Heart left ventricle (tissue), 16 donors: ENCODE data around the gene AKR1C3. TPM values are rescaled to one million over a fixed set of nuclear protein-coding genes. Genes with fewer than 3 reads are reported as not detected.

Source experiments
- ATAC-seq, 4 donors: fragments of 200-7000 bp; cut with Tn5 transposase; one replicate each; pipeline ENCODE4 v1.9.1; 2020 to 2022; ENCODE audit warnings: moderate library complexity in 4 of 4, mild to moderate bottlenecking in 3 of 4, moderate number of reproducible peaks in 1 of 4
- DNase-seq, 5 donors: peaks; one replicate each; pipeline ENCODE4 v3.0.0-alpha.2; 2020
- H3K27ac ChIP-seq, 12 donors: fragments of 200-600 bp; sonication (generic) in 4 of 12; one replicate each; pipeline versions ENCODE4 v1.5.0 to v1.8.0; 2016 to 2022; ENCODE audit warnings: mild to moderate bottlenecking in 2 of 12
- H3K27me3 ChIP-seq, 9 donors: fragments of 200-600 bp; sonication (generic) in 2 of 9; one replicate each; pipeline versions ENCODE4 v1.5.1 to v1.8.0; 2016 to 2022; ENCODE audit warnings: mild to moderate bottlenecking in 3 of 9
- H3K36me3 ChIP-seq, 9 donors: fragments of 200-600 bp; sonication (generic) in 2 of 9; one replicate each; pipeline versions ENCODE4 v1.5.0 to v1.8.0; 2018 to 2022; ENCODE audit warnings: mild to moderate bottlenecking in 2 of 9
- H3K4me1 ChIP-seq, 12 donors: fragments of 200-600 bp; sonication (generic) in 4 of 12; one replicate each; pipeline versions ENCODE4 v1.5.0 to v1.8.0; 2016 to 2022; ENCODE audit warnings: mild to moderate bottlenecking in 3 of 12
- H3K4me3 ChIP-seq, 12 donors: fragments of 200-600 bp; sonication (generic) in 4 of 12; one replicate each; pipeline versions ENCODE4 v1.5.0 to v1.8.0; 2017 to 2022; ENCODE audit warnings: mild to moderate bottlenecking in 9 of 12, moderate library complexity in 4 of 12
- H3K9me3 ChIP-seq, 12 donors: fragments of 200-600 bp; sonication (generic) in 4 of 12; one replicate each; pipeline versions ENCODE4 v1.5.0 to v1.8.0; 2016 to 2022; ENCODE audit warnings: mild to moderate bottlenecking in 1 of 12
- POLR2A ChIP-seq, 2 donors: fragments of 450-650 bp; IDR thresholded peaks; one replicate each; pipeline ENCODE4 v1.6.1; 2017; ENCODE audit warnings: antibody characterized with exemption in 2 of 2, mild to moderate bottlenecking in 2 of 2, moderate library complexity in 2 of 2
- WGBS, 4 donors: extraction: QIAGEN DNeasy Blood & Tissue Kit in 2 of 4; methylation state at CpG; one replicate each; pipeline versions ENCODE4 v1.1.5 to v1.1.7; 2013 to 2018; 5-methylcytosine and 5-hydroxymethylcytosine counted together
- intact Hi-C, 10 donors: fragments of 100-400 bp; cut with DNase I; formaldehyde crosslinking; loops; one replicate each; pipeline versions ENCODE4 v1.11.1 to v1.14.2; 2022
- polyA plus RNA-seq, 2 donors: library from polyadenylated mRNA; stranded (reverse); fragments of 200-250 nt; gene quantifications; one replicate each; pipeline ENCODE4 v1.2.3, GENCODE V29; 2013
- total RNA-seq, 9 donors: library from RNA; depleted of rRNA in 2 of 9; stranded (reverse); fragments of >200 nt in 2 of 9; fragmentation: NEBNext Ultra II Directional in 3 of 9; extraction: Animal tissue kit (Norgen Biotek cat#: 25700) in 3 of 9; gene quantifications; one replicate each; pipeline versions ENCODE4 v1.1.0 to v1.2.4, GENCODE V29; 2016 to 2023
- TF ChIP-seq, protein P1 (sequence below), 12 donors: fragments of 200-600 bp; sonication (generic) in 4 of 12; IDR thresholded peaks; one replicate each; pipeline versions ENCODE4 v1.5.0 to v1.8.0; 2018 to 2022; ENCODE audit warnings: antibody characterized with exemption in 12 of 12, mild to moderate bottlenecking in 5 of 12
- donor health status: ischemic (EF 13 %, LVEDD 7.1; RV severe dilation, severe dysfunction).
- donor health status: healthy with polysubstance abuse.
- donor health status: DM: no; HTN: yes; CAD: no.
- donor health status: DM: no; HTN: no; CAD: no.
- donor health status: ischemic (EF 25% LVEDD 6.9; RV normal size, moderate dysfunction).
- donor health status: ischemic (EF 25% LVEDD 5.7; RV mildly dilated, moderate dysfunction).
- donor health status: healthy.
- donor health status: DM: yes; HTN: yes; CAD: no.
- donor health status: ischemic (EF 35%, LVEDD 5.7; RV mildly dilated, moderate dysfunction).
- donor health status: nonischemic (EF 11% LVEDD 7.7; RV severe dilation, severe dysfunction).
- donor health status: DM: yes; HTN: yes; CAD: no.
- donor health status: PGD.
- donor health status: ischemic (EF 29% LVEDD 5.4; RV normal size, mild dysfunction).
- donor health status: nonischemic (EF 23%, LVEDD 6.1; RV moderate dilation, normal function).

The AKR1C3 gene
- total and polyA plus RNA-seq, 11 donors = 13.9 to 25.1 (median 21.1) TPM

DNA sequence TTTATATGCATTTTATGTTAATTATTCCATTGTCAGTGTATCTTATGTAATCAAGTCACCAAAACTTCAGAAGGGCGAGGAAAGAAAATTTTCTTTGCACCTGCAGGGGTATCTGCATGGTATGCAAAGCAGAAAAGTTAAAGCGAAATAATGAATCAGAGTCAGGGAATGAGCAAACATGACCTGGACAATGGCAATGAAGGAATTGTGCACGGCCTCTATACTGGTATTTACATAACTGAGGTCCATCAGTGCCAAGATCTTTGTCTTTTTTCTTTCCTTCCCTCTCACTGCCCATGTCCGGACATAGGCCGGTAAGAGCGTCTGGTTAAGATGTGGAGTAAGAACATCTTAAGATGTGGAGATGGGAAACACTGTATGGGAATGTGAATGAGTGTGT, 14.4 kb upstream of the AKR1C3 start:
- peaks cover 0 to 7% (median 0%) of the 10 kb centered on the region in 12 donors for H3K4me1 ChIP-seq
- H3K4me3 ChIP-seq = no peak overlapping the region
- intact Hi-C loops = no loop called here
- no peaks in the 10 kb centered on the region for H3K9me3 ChIP-seq
- ATAC-seq (no peak), DNase-seq (no peak)
- WGBS, 4 donors = 86 to 94% (median 90%) methylated on average over 6 of the region's 6 CpGs
- no peak overlapping the region for H3K27ac ChIP-seq
- TF ChIP-seq, protein P1, sequence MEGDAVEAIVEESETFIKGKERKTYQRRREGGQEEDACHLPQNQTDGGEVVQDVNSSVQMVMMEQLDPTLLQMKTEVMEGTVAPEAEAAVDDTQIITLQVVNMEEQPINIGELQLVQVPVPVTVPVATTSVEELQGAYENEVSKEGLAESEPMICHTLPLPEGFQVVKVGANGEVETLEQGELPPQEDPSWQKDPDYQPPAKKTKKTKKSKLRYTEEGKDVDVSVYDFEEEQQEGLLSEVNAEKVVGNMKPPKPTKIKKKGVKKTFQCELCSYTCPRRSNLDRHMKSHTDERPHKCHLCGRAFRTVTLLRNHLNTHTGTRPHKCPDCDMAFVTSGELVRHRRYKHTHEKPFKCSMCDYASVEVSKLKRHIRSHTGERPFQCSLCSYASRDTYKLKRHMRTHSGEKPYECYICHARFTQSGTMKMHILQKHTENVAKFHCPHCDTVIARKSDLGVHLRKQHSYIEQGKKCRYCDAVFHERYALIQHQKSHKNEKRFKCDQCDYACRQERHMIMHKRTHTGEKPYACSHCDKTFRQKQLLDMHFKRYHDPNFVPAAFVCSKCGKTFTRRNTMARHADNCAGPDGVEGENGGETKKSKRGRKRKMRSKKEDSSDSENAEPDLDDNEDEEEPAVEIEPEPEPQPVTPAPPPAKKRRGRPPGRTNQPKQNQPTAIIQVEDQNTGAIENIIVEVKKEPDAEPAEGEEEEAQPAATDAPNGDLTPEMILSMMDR (IDR thresholded peaks at IDR 0.05) = no peak
- TF ChIP-seq POLR2A (IDR thresholded peaks at IDR 0.05) = no peak
- no peaks in the 10 kb centered on the region for H3K36me3 ChIP-seq
- H3K27me3 ChIP-seq = no peaks in the 10 kb centered on the region

DNA sequence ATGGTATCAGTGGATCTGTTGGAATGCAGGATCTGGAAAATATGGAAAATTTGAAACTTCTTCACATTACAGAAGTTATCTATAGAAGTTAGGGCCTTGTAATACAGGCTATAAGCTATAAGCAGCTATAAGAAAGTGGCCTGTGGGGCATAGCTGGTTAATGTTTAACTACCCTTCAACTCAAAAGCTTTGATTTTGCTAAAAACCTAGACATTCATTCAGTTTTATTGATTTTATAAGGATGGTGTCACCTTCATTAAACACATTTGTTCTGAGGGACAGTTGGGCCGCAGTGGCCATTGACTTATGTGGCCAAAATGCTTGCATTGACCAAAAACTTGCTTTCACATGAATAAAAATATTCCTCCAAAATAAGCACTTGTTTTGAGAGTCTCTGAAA, 13.1 kb upstream of the AKR1C3 start:
- TF ChIP-seq, protein P1 (IDR thresholded peaks at IDR 0.05) = no peak
- TF ChIP-seq POLR2A (IDR thresholded peaks at IDR 0.05) = no peak
- no peaks in the 10 kb centered on the region for H3K36me3 ChIP-seq
- H3K4me3 ChIP-seq = no peak overlapping the region
- H3K27me3 ChIP-seq = no peaks in the 10 kb centered on the region
- H3K4me1 ChIP-seq = peaks cover 0 to 6% (median 0%) of the 10 kb centered on the region in 12 donors
- no peaks in the 10 kb centered on the region for H3K9me3 ChIP-seq
- intact Hi-C loops = no loop called here
- no peak for DNase-seq
- WGBS, 4 donors = 94 to 100% (median 98%) methylated on average over 1 of the region's 1 CpG
- ATAC-seq = no peak
- H3K27ac ChIP-seq = no peak overlapping the region

DNA sequence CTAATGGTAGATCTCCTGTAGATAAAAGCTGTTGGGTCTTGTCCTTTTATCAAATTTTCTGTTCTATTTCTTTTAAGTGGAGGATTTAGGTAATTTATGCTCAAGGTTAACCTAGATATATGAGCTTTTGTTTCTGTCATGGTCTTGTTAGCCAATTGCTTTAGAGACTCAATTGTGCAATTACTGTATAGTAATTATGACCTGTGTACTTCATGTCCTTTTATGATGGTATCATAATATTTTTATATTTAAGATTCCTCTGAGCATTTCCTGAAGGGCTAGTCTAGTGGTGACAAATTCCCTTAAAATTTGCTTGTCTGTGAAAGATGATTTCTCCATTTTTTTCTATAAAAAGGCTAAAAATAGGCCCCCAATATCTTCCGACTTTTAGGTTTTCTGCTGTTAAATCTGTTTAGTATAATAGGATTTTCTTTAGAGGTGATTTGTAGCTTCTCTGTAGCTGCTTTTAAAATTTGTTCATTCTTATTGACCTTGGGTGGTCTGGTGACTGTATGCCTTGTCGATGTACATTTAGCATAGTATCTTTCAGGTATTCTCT, 5.4 kb upstream of the AKR1C3 start:
- Histone ChIP-seq H3K36me3 (no peaks in the 10 kb centered on the region), H3K4me3 (no peak overlapping the region), H3K4me1 (no peaks in the 10 kb centered on the region), H3K27me3 (no peaks in the 10 kb centered on the region), H3K27ac (no peak overlapping the region), H3K9me3 (peaks cover 0 to 20% (median 0%) of the 10 kb centered on the region in 12 donors)
- TF ChIP-seq, protein P1 (IDR thresholded peaks at IDR 0.05) = no peak
- no peak for TF ChIP-seq POLR2A (IDR thresholded peaks at IDR 0.05)
- 88 to 93% (median 88%) methylated on average over 2 of the region's 2 CpGs for WGBS, 4 donors
- intact Hi-C loops = no loop called here
- ATAC-seq = no peak
- no peak for DNase-seq

DNA sequence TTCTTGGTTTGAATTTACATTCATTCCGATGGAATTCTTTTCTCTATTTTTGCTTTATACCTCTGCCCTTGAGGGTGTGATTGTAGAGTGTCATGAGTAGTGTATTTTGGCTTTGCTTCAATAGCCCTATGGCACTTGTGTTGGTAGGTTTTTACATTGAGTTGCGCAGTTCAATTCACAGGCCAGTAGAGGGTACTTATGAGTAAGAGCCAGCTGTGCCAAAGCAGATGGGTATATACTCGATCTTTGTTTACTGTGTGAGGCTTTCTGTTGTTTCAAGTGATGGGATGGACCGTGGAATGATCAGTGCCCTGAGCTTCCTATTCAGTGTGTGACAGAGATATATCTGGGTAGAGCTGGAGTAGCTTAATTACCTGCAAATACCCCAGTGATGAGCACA, 4.3 kb upstream of the AKR1C3 start:
- 53 to 68% (median 64%) methylated on average over 4 of the region's 4 CpGs for WGBS, 4 donors
- intact Hi-C loops = loop anchor here in 8 of 10 donors (5.0 to 10.0 kb wide), 7 partner anchors 73 to 295 kb away; no protein-coding TSS in a partner anchor
- TF ChIP-seq, protein P1 (IDR thresholded peaks at IDR 0.05) = peak in 6 of 12 donors; percentile 6 to 26 (median 15)
- TF ChIP-seq POLR2A (IDR thresholded peaks at IDR 0.05) = no peak

More for the DNA sequence above, 4.3 kb upstream of the AKR1C3 start:
- Histone ChIP-seq H3K36me3 (no peaks in the 10 kb centered on the region), H3K4me3 (no peak overlapping the region), H3K9me3 (peaks cover 0 to 20% (median 0%) of the 10 kb centered on the region in 12 donors), H3K27me3 (no peaks in the 10 kb centered on the region), H3K27ac (no peak overlapping the region), H3K4me1 (no peaks in the 10 kb centered on the region)
- DNase-seq (no peak), ATAC-seq (no peak)
